ENCODE results near the gene VSIR.

DNA sequence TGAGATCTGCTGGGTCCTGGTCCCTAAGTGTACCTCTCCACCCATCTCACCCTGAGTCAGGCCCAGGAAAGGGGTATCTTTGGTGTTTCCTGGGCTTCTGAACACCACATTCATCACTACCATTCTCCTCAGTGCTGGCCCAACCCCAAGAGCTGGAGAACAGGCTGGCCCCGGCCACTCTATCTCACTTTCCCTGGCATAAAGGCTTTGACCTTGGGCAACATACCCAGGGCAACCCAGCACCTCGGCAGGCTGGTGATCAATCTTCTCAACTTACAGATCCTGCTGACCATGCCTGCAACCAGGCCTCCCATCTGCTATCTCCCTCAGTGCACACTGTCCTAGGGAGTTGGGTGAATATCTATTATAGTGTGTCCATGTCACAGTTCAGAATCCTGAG, 2.1 kb downstream of the VSIR start:
- TF ChIP-seq EZH2phosphoT487 (conservative IDR thresholded peaks at IDR 0.05; ENCODE audit: low read length) (no peak), CTCF (IDR thresholded peaks at IDR 0.05; ENCODE audit: insufficient read depth, low read length, poor library complexity, severe bottlenecking) (no peak)
